Measurements from ENCODE around the gene ABTB1. TPM values are rescaled to one million over a fixed set of nuclear protein-coding genes. Genes with fewer than 3 reads are reported as not detected.
"Not testable (repeated sequence)": the region's sequence is repeated elsewhere in the genome, so short reads cannot be mapped to it uniquely, and the experiment has no call there.

ABTB1 gene
- total RNA-seq, 1 donor from 2014 or later: 5.8 TPM

GRCh38 chr3:127652246-127652995, 20.3 kb upstream of the ABTB1 start:
- no peak overlapping the region for H3K4me3 ChIP-seq (ENCODE audit: low read depth, low read length)
- TF ChIP-seq, protein P1, sequence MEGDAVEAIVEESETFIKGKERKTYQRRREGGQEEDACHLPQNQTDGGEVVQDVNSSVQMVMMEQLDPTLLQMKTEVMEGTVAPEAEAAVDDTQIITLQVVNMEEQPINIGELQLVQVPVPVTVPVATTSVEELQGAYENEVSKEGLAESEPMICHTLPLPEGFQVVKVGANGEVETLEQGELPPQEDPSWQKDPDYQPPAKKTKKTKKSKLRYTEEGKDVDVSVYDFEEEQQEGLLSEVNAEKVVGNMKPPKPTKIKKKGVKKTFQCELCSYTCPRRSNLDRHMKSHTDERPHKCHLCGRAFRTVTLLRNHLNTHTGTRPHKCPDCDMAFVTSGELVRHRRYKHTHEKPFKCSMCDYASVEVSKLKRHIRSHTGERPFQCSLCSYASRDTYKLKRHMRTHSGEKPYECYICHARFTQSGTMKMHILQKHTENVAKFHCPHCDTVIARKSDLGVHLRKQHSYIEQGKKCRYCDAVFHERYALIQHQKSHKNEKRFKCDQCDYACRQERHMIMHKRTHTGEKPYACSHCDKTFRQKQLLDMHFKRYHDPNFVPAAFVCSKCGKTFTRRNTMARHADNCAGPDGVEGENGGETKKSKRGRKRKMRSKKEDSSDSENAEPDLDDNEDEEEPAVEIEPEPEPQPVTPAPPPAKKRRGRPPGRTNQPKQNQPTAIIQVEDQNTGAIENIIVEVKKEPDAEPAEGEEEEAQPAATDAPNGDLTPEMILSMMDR (IDR thresholded peaks at IDR 0.05; ENCODE audit: insufficient read depth, low read length, severe bottlenecking): peak; percentile 89
- no peaks in the 10 kb centered on the region for H3K27me3 ChIP-seq (ENCODE audit: control insufficient read depth, insufficient read depth, low read length)
- no peaks in the 10 kb centered on the region for H3K36me3 ChIP-seq (ENCODE audit: control insufficient read depth, insufficient read depth, low read length)
- FAIRE-seq (no peak), DNase-seq (ENCODE audit: low read depth) (peak; percentile 28)

- FAIRE-seq (no peak), DNase-seq (ENCODE audit: low read depth) (peak; percentile 38)
- Histone ChIP-seq H3K4me3 (ENCODE audit: low read depth, low read length) (no peak overlapping the region), H3K36me3 (ENCODE audit: control insufficient read depth, insufficient read depth, low read length) (no peaks in the 10 kb centered on the region), H3K27me3 (ENCODE audit: control insufficient read depth, insufficient read depth, low read length) (no peaks in the 10 kb centered on the region)
- TF ChIP-seq, protein P1 (IDR thresholded peaks at IDR 0.05; ENCODE audit: insufficient read depth, low read length, severe bottlenecking): no peak
Observed at GRCh38 chr3:127654374-127654773, 18.4 kb upstream of the ABTB1 start.

DNA sequence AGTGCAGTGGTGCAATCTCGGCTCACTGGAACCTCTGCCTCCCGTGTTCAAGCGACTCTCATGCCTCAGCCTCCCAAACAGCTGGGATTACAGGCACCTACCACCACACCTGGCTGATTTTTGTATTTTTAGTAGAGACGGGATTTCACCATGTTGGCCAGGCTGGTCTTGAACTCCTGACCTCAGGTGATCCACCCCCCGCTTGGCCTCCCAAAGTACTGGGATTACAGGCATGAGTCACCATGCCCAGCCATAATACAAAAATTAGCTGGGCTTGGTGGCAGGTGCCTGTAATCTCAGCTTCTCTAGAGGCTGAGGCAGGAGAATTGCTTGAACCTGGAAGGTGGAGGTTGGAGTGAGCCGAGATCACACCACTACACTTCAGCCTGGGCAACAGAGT, 17.8 kb upstream of the ABTB1 start:
- H3K27me3 ChIP-seq (ENCODE audit: control insufficient read depth, insufficient read depth, low read length); FAIRE-seq; H3K4me3 ChIP-seq (ENCODE audit: low read depth, low read length); H3K36me3 ChIP-seq (ENCODE audit: control insufficient read depth, insufficient read depth, low read length); DNase-seq (ENCODE audit: low read depth): not testable (repeated sequence)

GRCh38 chr3:127655641-127656040, 17.1 kb upstream of the ABTB1 start:
- Histone ChIP-seq H3K4me3 (ENCODE audit: low read depth, low read length) (no peak overlapping the region), H3K27me3 (ENCODE audit: control insufficient read depth, insufficient read depth, low read length) (no peaks in the 10 kb centered on the region), H3K36me3 (ENCODE audit: control insufficient read depth, insufficient read depth, low read length) (no peaks in the 10 kb centered on the region)
- DNase-seq (ENCODE audit: low read depth): peak; percentile 15
- FAIRE-seq: no peak
- TF ChIP-seq, protein P1 (IDR thresholded peaks at IDR 0.05; ENCODE audit: insufficient read depth, low read length, severe bottlenecking): no peak

GRCh38 chr3:127656906-127657305, 15.8 kb upstream of the ABTB1 start:
- H3K27me3 ChIP-seq (ENCODE audit: control insufficient read depth, insufficient read depth, low read length): no peaks in the 10 kb centered on the region
- DNase-seq (ENCODE audit: low read depth) (no peak), FAIRE-seq (peak; percentile 55)
- H3K4me3 ChIP-seq (ENCODE audit: low read depth, low read length): no peak overlapping the region
- H3K36me3 ChIP-seq (ENCODE audit: control insufficient read depth, insufficient read depth, low read length): no peaks in the 10 kb centered on the region
- TF ChIP-seq, protein P1 (IDR thresholded peaks at IDR 0.05; ENCODE audit: insufficient read depth, low read length, severe bottlenecking): no peak

DNA sequence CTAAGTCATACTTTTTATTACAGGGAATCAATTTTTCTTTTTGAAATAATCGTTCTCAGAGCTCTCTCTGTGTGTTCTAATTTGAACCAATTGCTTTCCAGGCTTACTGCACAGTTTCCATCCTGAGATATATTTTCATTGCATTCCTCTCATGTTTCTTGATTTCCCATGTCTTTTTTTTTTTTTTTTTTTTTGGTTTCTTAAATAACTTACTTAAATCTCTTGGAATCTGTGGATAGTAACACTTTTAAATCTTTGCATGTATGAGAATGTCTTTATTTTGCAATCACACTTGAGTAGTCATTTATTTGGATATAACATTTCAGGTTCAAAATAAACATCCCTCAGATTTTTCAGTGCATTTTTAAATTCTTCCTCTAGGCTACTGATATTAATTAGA, 14.5 kb upstream of the ABTB1 start:
- DNase-seq (ENCODE audit: low read depth): no peak
- H3K4me3 ChIP-seq (ENCODE audit: low read depth, low read length): no peak overlapping the region
- H3K36me3 ChIP-seq (ENCODE audit: control insufficient read depth, insufficient read depth, low read length): no peaks in the 10 kb centered on the region
- no peak for FAIRE-seq
- no peaks in the 10 kb centered on the region for H3K27me3 ChIP-seq (ENCODE audit: control insufficient read depth, insufficient read depth, low read length)
- TF ChIP-seq, protein P1 (IDR thresholded peaks at IDR 0.05; ENCODE audit: insufficient read depth, low read length, severe bottlenecking): no peak
